Hepatocyte (in vitro differentiated cells): ENCODE measurements around the gene TEX14.

Experiments used
- EZH2 ChIP-seq: fragments of 200-600 bp; sonication (generic); IDR thresholded peaks from 2 replicates; pipeline ENCODE4 v1.6.1; 2016; ENCODE audit warnings: antibody characterized with exemption, mild to moderate bottlenecking, borderline replicate concordance
- EZH2phosphoT487 ChIP-seq: fragments of 200-600 bp; sonication (generic); IDR thresholded peaks from one replicate; pipeline ENCODE4 v1.6.1; 2018; ENCODE audit warnings: antibody characterized with exemption, mild to moderate bottlenecking, low read depth, moderate library complexity; ENCODE audit not compliant: unreplicated experiment, severe bottlenecking
- TF ChIP-seq, protein P1 (sequence below): fragments of 200-600 bp; sonication (generic); IDR thresholded peaks from 2 replicates; pipeline ENCODE4 v1.5.1; 2016; ENCODE audit warnings: antibody characterized with exemption, mild to moderate bottlenecking; ENCODE audit not compliant: poor library complexity

DNA sequence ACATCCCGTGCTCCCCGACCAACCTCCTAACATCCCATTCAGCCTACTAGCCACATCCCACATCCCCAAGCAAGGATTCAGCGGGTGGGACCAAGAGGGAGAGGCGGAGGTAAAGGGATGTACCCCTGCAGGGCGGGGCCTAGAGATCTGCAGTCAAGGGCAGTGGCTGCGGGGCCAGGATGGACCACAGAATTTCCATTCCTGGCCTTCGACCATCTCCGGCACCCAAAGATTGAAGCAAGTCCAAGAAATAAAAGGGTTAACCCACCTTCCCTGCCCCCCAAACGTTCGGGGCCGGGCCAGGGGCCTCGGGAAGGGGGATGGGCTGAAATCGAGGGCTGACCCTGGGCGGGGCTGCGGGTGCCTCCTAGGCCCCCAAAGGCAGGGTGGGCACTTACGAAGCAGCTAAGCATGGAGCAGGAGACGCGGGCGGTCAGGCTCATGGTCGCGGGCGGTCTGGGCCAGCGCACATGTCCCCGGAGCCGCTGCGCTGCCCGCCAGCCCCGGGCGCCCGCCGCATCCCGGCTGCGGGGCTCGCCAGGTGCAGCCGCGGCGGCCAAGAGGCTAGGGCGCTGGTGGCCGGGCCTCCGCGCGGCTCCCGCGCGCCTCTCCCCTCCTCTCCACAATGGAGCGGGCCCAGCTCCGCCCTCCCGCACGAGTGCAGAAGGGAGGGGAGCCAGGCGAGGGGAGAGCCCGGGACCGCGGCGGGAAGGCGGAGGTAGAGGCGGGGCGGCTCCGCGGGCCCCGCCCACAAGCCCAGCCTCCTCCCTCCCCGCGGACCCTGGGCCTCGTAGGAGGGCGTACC is 177.7 kb downstream of the TEX14 start, which contains the start of gene MTMR4:
- TF ChIP-seq, protein P1, sequence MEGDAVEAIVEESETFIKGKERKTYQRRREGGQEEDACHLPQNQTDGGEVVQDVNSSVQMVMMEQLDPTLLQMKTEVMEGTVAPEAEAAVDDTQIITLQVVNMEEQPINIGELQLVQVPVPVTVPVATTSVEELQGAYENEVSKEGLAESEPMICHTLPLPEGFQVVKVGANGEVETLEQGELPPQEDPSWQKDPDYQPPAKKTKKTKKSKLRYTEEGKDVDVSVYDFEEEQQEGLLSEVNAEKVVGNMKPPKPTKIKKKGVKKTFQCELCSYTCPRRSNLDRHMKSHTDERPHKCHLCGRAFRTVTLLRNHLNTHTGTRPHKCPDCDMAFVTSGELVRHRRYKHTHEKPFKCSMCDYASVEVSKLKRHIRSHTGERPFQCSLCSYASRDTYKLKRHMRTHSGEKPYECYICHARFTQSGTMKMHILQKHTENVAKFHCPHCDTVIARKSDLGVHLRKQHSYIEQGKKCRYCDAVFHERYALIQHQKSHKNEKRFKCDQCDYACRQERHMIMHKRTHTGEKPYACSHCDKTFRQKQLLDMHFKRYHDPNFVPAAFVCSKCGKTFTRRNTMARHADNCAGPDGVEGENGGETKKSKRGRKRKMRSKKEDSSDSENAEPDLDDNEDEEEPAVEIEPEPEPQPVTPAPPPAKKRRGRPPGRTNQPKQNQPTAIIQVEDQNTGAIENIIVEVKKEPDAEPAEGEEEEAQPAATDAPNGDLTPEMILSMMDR, result no peak
- TF ChIP-seq EZH2phosphoT487 (no peak), EZH2 (no peak)
